ENCODE measurements around the gene MARVELD1. TPM values are rescaled to one million over a fixed set of nuclear protein-coding genes. Genes with fewer than 3 reads are reported as not detected.

The MARVELD1 gene
- total and polyA plus RNA-seq, 2 of the 13 experiments (the other 11 are each of a cell fraction or from before 2014, with no cell fraction given), result not detected

- TF ChIP-seq PHF8 (CRISPR knock-in tag; IDR thresholded peaks at IDR 0.05) (no peak), EP300 (IDR thresholded peaks at IDR 0.05; ENCODE audit: low read depth in 2 of 2, low read length in 2 of 2) (0 out of 4 replicates have a peak, but pooled peaks of 1 of the 2 experiments have one; percentile 24), EP300 (CRISPR knock-in tag; IDR thresholded peaks at IDR 0.05; ENCODE audit: borderline replicate concordance) (no peak), KDM1A (CRISPR knock-in tag; IDR thresholded peaks at IDR 0.05) (no peak), CENPT (CRISPR knock-in tag; IDR thresholded peaks at IDR 0.05; ENCODE audit: low read depth) (no peak), CHD2 (IDR thresholded peaks at IDR 0.05; ENCODE audit: low read depth, low read length) (no peak), ZNF451 (CRISPR knock-in tag; IDR thresholded peaks at IDR 0.05) (no peak), ZFYVE20 (CRISPR knock-in tag; IDR thresholded peaks at IDR 0.05; ENCODE audit: borderline replicate concordance, low read depth) (no peak), ZNF530 (CRISPR knock-in tag; IDR thresholded peaks at IDR 0.05; ENCODE audit: low read depth) (no peak), ZSCAN31 (CRISPR knock-in tag; IDR thresholded peaks at IDR 0.05; ENCODE audit: low read depth) (no peak), ATM (IDR thresholded peaks at IDR 0.05; ENCODE audit: borderline replicate concordance) (no peak)
These were observed 51.0 kb downstream of the MARVELD1 start (continued) for GRCh38 chr10:97764519-97764931.

- Histone ChIP-seq H4K20me1 (ENCODE audit: insufficient read depth, low read length) (no peaks in the 10 kb centered on the region), H3K27ac (ENCODE audit: extremely low read length, insufficient read depth, low read length) (no peak overlapping the region), H3K4me1 (ENCODE audit: insufficient read depth, low read length) (peaks cover 35% of the 10 kb centered on the region), H3K79me2 (ENCODE audit: insufficient read depth, low read length) (no peaks in the 10 kb centered on the region), H3K4me3 (replicated peaks in 1 of 3; ENCODE audit: insufficient read depth in 1 of 3, low read depth in 2 of 3, low read length in 3 of 3) (no peak overlapping the region), H3K4me2 (ENCODE audit: low read depth, low read length) (no peak overlapping the region), H3K36me3 (replicated peaks in 1 of 2; ENCODE audit: control insufficient read depth in 1 of 2, insufficient read depth in 2 of 2, low read length in 2 of 2) (peaks cover 0 to 10% of the 10 kb centered on the region in 2 experiments; a peak in 3 of 5 replicates), H3K9me3 (ENCODE audit: low read length) (no peaks in the 10 kb centered on the region), H3K27me3 (ENCODE audit: control insufficient read depth in 1 of 2, insufficient read depth in 2 of 2, low read length in 2 of 2) (peaks cover 0 to 3% of the 10 kb centered on the region in 2 experiments; a peak in 2 of 5 replicates), H3K9ac (ENCODE audit: insufficient read depth, low read depth, low read length) (no peak overlapping the region), H2AFZ (ENCODE audit: low read length) (no peak overlapping the region)
- FAIRE-seq (no peak), DNase-seq (ENCODE audit: low spot score) (no peak), ATAC-seq (no peak)
- 93% methylated on average over 15 of the region's 15 CpGs for WGBS (ENCODE audit: low lambda C conversion rate)
- in situ Hi-C loops (cut with HindIII; ENCODE audit: extremely low pct_ligation_motif_present, low pct_unique_long_range_greater_than_20kb) (no loop called here), intact Hi-C loops (cut with micrococcal nuclease; ENCODE audit: unreplicated experiment) (no loop called here)
- ChIA-PET POLR2A (no interaction called here), CTCF (ENCODE audit: low intra/inter-chr PET ratio, low total read pairs) (no interaction called here)
- no TSS peak for BruUV-seq (replicated peaks)
- TF ChIP-seq ZFP82 (CRISPR knock-in tag; IDR thresholded peaks at IDR 0.05; ENCODE audit: borderline replicate concordance), result no peak
- no peak for TF ChIP-seq KDM5A (IDR thresholded peaks at IDR 0.05; ENCODE audit: borderline replicate concordance, low read length)
- TF ChIP-seq NRL (CRISPR knock-in tag; IDR thresholded peaks at IDR 0.05; ENCODE audit: borderline replicate concordance), result no peak
- no peak for TF ChIP-seq GFI1 (CRISPR knock-in tag; IDR thresholded peaks at IDR 0.05; ENCODE audit: borderline replicate concordance)
- TF ChIP-seq RFXAP (CRISPR knock-in tag; IDR thresholded peaks at IDR 0.05; ENCODE audit: borderline replicate concordance), result no peak
- TF ChIP-seq, protein P1, sequence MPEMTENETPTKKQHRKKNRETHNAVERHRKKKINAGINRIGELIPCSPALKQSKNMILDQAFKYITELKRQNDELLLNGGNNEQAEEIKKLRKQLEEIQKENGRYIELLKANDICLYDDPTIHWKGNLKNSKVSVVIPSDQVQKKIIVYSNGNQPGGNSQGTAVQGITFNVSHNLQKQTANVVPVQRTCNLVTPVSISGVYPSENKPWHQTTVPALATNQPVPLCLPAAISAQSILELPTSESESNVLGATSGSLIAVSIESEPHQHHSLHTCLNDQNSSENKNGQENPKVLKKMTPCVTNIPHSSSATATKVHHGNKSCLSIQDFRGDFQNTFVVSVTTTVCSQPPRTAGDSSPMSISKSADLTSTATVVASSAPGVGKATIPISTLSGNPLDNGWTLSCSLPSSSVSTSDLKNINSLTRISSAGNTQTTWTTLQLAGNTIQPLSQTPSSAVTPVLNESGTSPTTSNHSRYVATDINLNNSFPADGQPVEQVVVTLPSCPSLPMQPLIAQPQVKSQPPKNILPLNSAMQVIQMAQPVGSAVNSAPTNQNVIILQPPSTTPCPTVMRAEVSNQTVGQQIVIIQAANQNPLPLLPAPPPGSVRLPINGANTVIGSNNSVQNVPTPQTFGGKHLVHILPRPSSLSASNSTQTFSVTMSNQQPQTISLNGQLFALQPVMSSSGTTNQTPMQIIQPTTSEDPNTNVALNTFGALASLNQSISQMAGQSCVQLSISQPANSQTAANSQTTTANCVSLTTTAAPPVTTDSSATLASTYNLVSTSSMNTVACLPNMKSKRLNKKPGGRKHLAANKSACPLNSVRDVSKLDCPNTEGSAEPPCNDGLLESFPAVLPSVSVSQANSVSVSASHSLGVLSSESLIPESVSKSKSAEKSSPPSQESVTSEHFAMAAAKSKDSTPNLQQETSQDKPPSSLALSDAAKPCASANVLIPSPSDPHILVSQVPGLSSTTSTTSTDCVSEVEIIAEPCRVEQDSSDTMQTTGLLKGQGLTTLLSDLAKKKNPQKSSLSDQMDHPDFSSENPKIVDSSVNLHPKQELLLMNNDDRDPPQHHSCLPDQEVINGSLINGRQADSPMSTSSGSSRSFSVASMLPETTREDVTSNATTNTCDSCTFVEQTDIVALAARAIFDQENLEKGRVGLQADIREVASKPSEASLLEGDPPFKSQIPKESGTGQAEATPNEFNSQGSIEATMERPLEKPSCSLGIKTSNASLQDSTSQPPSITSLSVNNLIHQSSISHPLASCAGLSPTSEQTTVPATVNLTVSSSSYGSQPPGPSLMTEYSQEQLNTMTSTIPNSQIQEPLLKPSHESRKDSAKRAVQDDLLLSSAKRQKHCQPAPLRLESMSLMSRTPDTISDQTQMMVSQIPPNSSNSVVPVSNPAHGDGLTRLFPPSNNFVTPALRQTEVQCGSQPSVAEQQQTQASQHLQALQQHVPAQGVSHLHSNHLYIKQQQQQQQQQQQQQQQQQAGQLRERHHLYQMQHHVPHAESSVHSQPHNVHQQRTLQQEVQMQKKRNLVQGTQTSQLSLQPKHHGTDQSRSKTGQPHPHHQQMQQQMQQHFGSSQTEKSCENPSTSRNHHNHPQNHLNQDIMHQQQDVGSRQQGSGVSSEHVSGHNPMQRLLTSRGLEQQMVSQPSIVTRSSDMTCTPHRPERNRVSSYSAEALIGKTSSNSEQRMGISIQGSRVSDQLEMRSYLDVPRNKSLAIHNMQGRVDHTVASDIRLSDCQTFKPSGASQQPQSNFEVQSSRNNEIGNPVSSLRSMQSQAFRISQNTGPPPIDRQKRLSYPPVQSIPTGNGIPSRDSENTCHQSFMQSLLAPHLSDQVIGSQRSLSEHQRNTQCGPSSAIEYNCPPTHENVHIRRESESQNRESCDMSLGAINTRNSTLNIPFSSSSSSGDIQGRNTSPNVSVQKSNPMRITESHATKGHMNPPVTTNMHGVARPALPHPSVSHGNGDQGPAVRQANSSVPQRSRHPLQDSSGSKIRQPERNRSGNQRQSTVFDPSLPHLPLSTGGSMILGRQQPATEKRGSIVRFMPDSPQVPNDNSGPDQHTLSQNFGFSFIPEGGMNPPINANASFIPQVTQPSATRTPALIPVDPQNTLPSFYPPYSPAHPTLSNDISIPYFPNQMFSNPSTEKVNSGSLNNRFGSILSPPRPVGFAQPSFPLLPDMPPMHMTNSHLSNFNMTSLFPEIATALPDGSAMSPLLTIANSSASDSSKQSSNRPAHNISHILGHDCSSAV (CRISPR knock-in tag; IDR thresholded peaks at IDR 0.05; ENCODE audit: borderline replicate concordance), result no peak
- TF ChIP-seq AGO2 (optimal IDR thresholded peaks at IDR 0.05; ENCODE audit: low read depth, low read length), result peak; percentile 53
These were observed 51.7 kb downstream of the MARVELD1 start for GRCh38 chr10:97765201-97765600.

Data from HepG2 (cell line).